SK-N-MC (cell line): ENCODE data around the gene NMNAT2.

ENCODE experiments used
- DNase-seq: peaks from one replicate; pipeline ENCODE4 v3.0.0-alpha.2; 2011; ENCODE audit warnings: low read depth, low spot score
- H3K27ac ChIP-seq: fragments of 200-600 bp; sonication (generic); 2 replicates; pipeline ENCODE4 v1.5.1; 2016; ENCODE audit warnings: mixed run types
- H3K36me3 ChIP-seq: fragments of 200-600 bp; sonication (generic); 2 replicates; pipeline ENCODE4 v1.6.1; 2017; ENCODE audit warnings: antibody characterized with exemption, low read length, mixed read lengths; ENCODE audit not compliant: insufficient read depth
- H3K4me3 ChIP-seq: fragments of 200-600 bp; sonication (generic); 2 replicates; pipeline ENCODE4 v1.5.1; 2016
- H3K9ac ChIP-seq: fragments of 200-600 bp; sonication (generic); 2 replicates; pipeline ENCODE4 v1.8.0; 2017; ENCODE audit warnings: mixed run types, mixed read lengths; ENCODE audit not compliant: insufficient read length
- H3K9me3 ChIP-seq: fragments of 200-600 bp; sonication (generic); 2 replicates; pipeline ENCODE4 v1.6.1; 2017; ENCODE audit warnings: low read depth, mild to moderate bottlenecking, antibody characterized with exemption, low read length, moderate library complexity, mixed read lengths
- EZH2 ChIP-seq: fragments of 200-600 bp; sonication (generic); IDR thresholded peaks from one replicate; pipeline ENCODE4 v1.6.1; 2017; ENCODE audit warnings: antibody characterized with exemption
- FOXP2 ChIP-seq: optimal IDR thresholded peaks from 2 replicates; pipeline ENCODE3; 2011; ENCODE audit warnings: mild to moderate bottlenecking, moderate library complexity; ENCODE audit not compliant: insufficient read depth; ENCODE audit errors: extremely low read length, control extremely low read depth
- POLR2AphosphoS5 ChIP-seq: IDR thresholded peaks from 2 replicates; pipeline ENCODE4 v1.6.1; 2012; ENCODE audit warnings: mild to moderate bottlenecking, low read depth, low read length, borderline replicate concordance

The NMNAT2 gene

DNA sequence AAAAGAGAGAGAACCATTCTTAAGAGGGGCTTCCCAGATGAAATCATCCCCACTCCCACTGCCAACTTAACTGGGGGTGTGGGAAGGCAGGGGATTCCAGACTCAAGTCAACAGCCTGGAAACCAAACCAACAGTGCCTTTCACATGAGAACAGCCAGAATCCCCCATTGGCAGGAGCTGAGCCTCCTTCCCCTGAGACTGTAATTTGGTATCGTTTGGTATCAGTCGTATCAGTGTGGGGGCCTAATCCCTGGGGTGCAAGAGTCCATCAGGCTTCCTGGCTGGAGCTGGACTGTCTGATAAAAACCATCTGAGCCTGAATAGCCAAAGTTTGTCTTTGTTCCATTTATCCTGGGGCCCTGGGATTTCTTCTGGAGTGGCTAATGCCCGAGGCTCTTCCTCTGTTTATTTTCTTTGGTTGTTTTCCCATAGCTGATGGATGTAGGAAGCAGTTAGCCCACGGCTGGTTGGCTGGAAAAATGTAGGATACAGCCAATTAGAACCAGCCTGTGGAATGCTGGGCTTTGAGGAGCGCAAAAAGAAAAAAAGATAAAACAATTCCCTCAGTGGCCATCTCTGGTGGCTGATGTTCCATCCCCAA, 147.5 kb downstream of the NMNAT2 start:
- no peak for DNase-seq
- no peaks in the 10 kb centered on the region for H3K36me3 ChIP-seq
- no peak overlapping the region for H3K9ac ChIP-seq
- H3K27ac ChIP-seq = no peak overlapping the region
- no peak overlapping the region for H3K4me3 ChIP-seq
- H3K9me3 ChIP-seq = no peaks in the 10 kb centered on the region
- TF ChIP-seq POLR2AphosphoS5 (no peak), EZH2 (no peak), FOXP2 (no peak)

DNA sequence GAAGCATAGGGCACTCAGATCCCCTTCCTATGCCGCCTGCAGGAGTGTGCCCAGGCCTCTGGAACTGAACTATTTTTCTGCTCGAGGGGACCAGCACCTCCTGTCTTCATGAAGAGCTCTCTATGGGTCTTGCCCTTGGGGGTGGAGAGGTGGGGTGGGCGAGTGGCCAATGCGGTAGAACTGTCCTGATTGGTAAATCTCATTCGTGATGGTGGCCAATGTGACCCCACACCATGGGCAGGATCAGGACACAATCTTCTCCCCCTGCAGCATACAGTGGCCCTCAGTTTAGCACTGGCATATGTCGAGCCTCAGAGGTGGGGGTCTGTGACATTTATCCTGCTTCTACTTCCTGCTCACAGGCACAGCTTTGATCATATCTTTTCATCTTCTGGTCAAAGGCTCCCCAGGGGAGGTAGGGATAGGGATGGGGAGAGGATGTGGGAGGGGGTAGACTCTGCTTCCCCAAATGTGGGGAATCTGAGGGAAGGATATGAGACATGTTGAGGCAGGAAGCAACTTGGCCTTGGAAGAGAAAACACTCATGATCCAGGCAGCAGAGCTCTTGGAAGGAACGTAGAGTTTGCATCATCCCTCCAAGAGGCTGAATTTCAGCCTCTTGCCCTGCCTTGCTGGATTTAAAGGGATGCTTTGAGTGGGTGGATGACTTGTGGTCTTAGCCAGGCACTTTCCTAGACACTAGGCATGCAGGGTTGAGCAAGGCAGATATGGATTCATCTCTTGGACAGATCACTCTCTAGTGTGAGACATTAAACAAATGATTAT, 150.3 kb downstream of the NMNAT2 start:
- DNase-seq = no peak
- Histone ChIP-seq H3K9ac (no peak overlapping the region), H3K36me3 (no peaks in the 10 kb centered on the region), H3K27ac (no peak overlapping the region), H3K9me3 (no peaks in the 10 kb centered on the region), H3K4me3 (no peak overlapping the region)
- TF ChIP-seq EZH2 (no peak), POLR2AphosphoS5 (no peak)

DNA sequence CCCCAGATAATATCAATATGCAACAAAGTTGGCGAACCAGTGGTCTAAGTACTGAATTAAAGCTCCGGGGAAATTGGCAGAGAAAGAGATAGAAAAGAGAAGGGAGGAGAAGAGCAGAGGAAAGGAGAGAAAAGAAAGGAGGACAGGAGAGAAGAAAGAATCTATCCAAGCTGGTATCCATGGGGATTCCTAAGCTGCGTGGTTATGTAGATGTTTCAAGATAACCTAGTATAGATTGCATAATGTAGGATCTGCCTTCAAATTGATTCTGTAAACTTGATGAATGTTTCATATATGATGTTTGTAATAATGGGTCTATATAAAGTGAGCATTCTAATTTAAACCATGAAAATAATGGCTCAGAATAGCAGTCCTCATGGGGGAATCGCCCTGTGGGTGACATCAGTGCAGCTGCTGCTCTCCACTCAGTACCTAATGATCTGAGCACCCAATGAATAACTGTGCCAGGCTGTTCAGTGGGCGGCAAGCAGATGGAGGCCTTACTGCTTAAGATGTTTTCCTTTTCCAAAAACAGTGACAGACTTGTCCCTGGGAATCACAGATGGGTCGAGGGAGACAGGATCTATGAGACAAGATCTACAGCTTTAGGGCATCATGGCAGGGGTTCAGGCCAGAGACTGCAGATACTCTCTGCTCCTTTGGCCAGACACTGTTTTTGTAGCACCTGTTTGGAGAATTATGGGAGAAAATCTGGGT, 154.1 kb downstream of the NMNAT2 start:
- H3K4me3 ChIP-seq = no peak overlapping the region
- H3K9ac ChIP-seq = no peak overlapping the region
- TF ChIP-seq FOXP2 = no peak
- no peak for TF ChIP-seq EZH2
- no peak for TF ChIP-seq POLR2AphosphoS5
- no peak overlapping the region for H3K27ac ChIP-seq
- no peaks in the 10 kb centered on the region for H3K36me3 ChIP-seq
- H3K9me3 ChIP-seq = no peaks in the 10 kb centered on the region
- DNase-seq = no peak

DNA sequence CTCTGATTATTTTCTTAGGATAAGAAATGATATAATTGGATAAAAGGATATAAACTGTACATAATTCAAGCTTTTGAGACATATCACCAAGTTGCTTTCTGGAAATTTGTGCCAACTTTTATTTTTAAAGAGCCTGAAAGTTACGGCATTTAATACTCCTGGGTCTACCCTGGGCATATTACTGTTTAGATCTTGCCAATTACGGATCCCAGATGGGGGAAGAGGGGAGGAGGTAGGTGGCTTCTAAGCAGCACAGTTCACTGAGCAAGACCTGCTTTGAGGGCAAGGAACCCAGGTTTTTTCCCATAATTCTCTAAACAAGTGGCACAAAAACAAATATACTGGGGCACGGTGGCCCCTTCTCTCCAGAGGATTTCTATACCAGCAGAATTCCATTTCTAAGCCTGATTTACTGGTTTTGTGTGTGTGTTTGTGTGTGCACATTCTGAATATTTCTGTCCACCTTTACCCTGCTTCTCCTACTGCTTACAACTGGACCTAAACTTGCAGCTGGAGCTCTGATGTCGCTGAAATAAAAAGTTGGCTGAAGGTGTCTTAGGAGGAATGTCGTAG, 155.5 kb downstream of the NMNAT2 start:
- no peaks in the 10 kb centered on the region for H3K9me3 ChIP-seq
- H3K36me3 ChIP-seq = no peaks in the 10 kb centered on the region
- TF ChIP-seq POLR2AphosphoS5 (no peak), FOXP2 (no peak), EZH2 (no peak)
- no peak for DNase-seq
- H3K4me3 ChIP-seq = no peak overlapping the region
- H3K27ac ChIP-seq = no peak overlapping the region
- no peak overlapping the region for H3K9ac ChIP-seq

DNA sequence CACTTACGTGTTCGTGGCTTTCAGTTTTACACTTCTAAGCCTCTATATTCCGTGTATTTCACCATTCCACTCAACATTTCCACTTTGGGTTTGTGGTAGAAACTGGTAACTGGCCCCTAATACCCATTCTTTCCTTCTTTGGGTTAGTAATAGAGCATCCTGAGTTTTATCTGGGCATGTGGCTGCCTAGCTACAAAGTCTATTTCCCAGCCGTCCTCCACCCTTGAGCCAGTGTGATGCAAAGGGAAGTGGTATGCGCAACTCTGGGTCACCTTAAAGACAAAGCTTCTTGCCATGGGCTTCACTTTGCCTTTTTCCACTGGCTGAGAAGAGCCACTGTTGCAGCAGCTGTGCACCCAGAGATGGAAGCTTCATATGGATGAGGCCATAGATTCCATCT, 158.3 kb downstream of the NMNAT2 start:
- no peak for TF ChIP-seq POLR2AphosphoS5
- no peak for TF ChIP-seq EZH2
- TF ChIP-seq FOXP2 = no peak
- H3K9me3 ChIP-seq = no peaks in the 10 kb centered on the region
- no peak overlapping the region for H3K4me3 ChIP-seq
- H3K36me3 ChIP-seq = no peaks in the 10 kb centered on the region
- no peak overlapping the region for H3K27ac ChIP-seq
- no peak overlapping the region for H3K9ac ChIP-seq
- no peak for DNase-seq

DNA sequence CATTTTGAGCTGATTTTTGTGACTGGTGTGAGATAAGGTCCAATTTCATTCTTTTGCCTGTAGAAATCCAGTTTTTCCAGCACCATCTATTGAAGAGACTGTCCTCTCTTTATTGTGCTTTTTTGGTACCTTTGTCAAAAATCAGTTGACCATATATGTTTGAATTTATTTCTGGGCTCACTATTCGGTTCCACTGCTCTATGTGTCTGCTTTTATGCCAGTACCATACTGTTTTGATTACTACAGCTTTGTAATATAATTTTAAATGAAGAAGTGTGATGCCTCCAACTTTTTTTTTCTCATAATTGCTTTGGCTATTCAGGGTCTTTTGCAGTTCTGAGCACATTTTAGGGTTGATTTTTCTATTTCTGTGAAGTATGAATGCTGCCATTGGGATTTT, 163.1 kb downstream of the NMNAT2 start:
- Histone ChIP-seq H3K9ac (no peak overlapping the region), H3K27ac (no peak overlapping the region), H3K9me3 (no peaks in the 10 kb centered on the region), H3K4me3 (no peak overlapping the region), H3K36me3 (no peaks in the 10 kb centered on the region)
- TF ChIP-seq POLR2AphosphoS5 (no peak), EZH2 (no peak), FOXP2 (no peak)
- DNase-seq = no peak

DNA sequence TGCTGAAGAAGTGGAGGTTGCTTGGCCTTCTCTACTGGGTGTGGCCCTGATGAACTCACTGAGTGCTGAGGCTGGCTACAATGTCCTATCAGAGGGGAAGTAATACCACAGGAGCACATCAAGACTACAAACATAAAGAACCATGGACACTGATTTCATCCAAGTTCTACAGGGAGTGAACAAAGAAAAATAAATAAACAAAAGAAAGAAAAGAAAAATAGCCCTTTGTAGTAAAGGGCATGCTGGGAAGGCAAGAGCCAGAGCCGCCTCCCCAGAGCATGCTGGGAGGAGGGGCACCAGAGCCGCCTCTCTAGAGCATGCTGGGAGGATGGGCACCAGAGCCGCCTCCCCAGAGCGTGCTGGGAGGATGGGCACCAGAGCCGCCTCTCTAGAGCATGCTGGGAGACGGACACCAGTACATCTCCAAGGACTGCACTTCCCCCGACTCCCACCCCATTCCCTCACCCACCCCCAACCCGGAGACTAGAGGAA, 166.2 kb downstream of the NMNAT2 start:
- DNase-seq = no peak
- Histone ChIP-seq H3K9ac (no peak overlapping the region), H3K9me3 (no peaks in the 10 kb centered on the region), H3K4me3 (no peak overlapping the region), H3K27ac (no peak overlapping the region), H3K36me3 (no peaks in the 10 kb centered on the region)
- TF ChIP-seq POLR2AphosphoS5 = no peak
- TF ChIP-seq FOXP2 = no peak
- no peak for TF ChIP-seq EZH2

DNA sequence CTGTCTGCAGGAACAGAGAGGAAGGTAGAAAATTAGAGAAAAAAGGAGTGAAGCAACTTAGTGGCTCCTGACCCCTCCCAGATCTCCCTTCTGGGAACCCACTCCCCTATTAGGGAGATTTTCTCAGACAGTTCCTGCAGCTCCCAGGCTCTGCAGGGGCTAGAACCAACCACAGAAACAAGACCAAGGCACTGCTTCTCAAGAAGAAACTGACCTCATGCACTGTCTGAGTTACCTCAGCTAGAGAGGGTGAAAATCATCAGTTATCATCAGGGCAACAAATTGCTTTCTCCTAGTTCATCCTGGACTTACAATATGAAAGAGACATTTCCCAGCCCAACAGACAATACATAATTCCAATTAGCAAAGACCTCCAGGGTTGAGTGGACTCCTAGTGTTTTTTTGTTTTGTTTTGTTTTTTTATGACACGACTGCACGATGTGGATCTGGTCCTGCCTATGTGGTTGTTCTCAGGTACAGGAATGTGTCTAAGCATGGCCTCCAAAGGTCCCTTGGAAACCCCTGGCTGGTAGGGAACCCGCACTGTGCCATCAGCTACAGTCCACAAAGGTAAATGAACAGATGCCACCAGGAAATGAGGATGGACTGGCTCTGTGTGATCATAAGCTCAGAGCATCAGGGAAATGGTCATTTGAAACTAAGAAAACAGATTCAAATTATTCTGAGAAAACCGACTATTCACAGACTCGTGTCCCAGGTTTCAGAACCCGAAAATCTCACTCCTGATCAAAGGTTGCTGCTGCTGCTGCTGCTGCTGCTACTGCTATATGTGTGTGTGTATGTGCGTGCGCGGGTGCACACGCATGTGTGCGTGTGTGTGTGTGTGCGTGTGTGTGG, 166.8 kb downstream of the NMNAT2 start:
- TF ChIP-seq FOXP2 = no peak
- no peak for TF ChIP-seq EZH2
- no peak for TF ChIP-seq POLR2AphosphoS5
- H3K4me3 ChIP-seq = no peak overlapping the region
- no peak overlapping the region for H3K27ac ChIP-seq
- DNase-seq = no peak
- no peaks in the 10 kb centered on the region for H3K36me3 ChIP-seq
- no peaks in the 10 kb centered on the region for H3K9me3 ChIP-seq
- no peak overlapping the region for H3K9ac ChIP-seq
